A549 treated with RU486 at 1 μM for 4 hours (cell line): ENCODE measurements around the gene COL8A2. TPM values are rescaled to one million over a fixed set of nuclear protein-coding genes. Genes with fewer than 3 reads are reported as not detected.

Source experiments
- total RNA-seq: library from RNA; stranded (reverse); fragments of 200-300 nt; extraction: Qiagen RNA extraction; gene quantifications from 5 replicates; pipeline ENCODE4 v1.2.3, GENCODE V29; 2022; ENCODE audit warnings: low read depth

COL8A2 gene
- 0.06 to 0.12 TPM (median 0.08 TPM) in 5 replicates for total RNA-seq

GRCh38 chr1:36125129-36125991, at the start of gene COL8A2:
COL8A2 (minus strand) TSS chr1:36125222; CDS start chr1:36100242, 24,980 bp downstream.

GRCh38 chr1:36155408-36156328, 30.6 kb upstream of the COL8A2 start, which contains the start of gene MAP7D1:
MAP7D1 (plus strand) TSS chr1:36156160; CDS start chr1:36156418, 258 bp downstream.

GRCh38 chr1:36149237-36149972, 24.4 kb upstream of the COL8A2 start, which contains the start of gene TRAPPC3:
TRAPPC3 (minus strand) TSS chr1:36149486; CDS start chr1:36149378, 108 bp downstream.

GRCh38 chr1:36088577-36089392, 36.2 kb downstream of the COL8A2 start, which contains the start of gene ADPRS:
ADPRS (plus strand) TSS chr1:36088892; CDS start chr1:36088905, 13 bp downstream.

GRCh38 chr1:36083635-36084496, 41.2 kb downstream of the COL8A2 start, which contains the start of gene TEKT2:
TEKT2 (plus strand) TSS chr1:36084094; CDS start chr1:36084922, 828 bp downstream.

Other genes starting within 250 kb of the COL8A2 start
- 3.2 to 4.9 TPM (median 3.9 TPM) in 5 replicates for gene AGO1, start 242.0 kb downstream of the COL8A2 start, total RNA-seq
- 6.3 to 9.3 TPM (median 8.1 TPM) in 5 replicates for gene AGO3, start 194.1 kb downstream of the COL8A2 start, total RNA-seq
- not detected in 5 replicates for gene TEKT2, start 41.1 kb downstream of the COL8A2 start, total RNA-seq
- gene ADPRS, start 36.3 kb downstream of the COL8A2 start, total RNA-seq = 21.0 to 28.6 TPM (median 25.8 TPM) in 5 replicates
- 72.4 to 89.8 TPM (median 76.6 TPM) in 5 replicates for gene TRAPPC3, start 24.3 kb upstream of the COL8A2 start, total RNA-seq
- gene MAP7D1, start 30.9 kb upstream of the COL8A2 start, total RNA-seq = 109 to 154 TPM (median 121 TPM) in 5 replicates
- 54.3 to 73.4 TPM (median 57.4 TPM) in 5 replicates for gene THRAP3, start 99.2 kb upstream of the COL8A2 start, total RNA-seq
- 1.7 to 2.6 TPM (median 2.0 TPM) in 5 replicates for gene SH3D21, start 181.1 kb upstream of the COL8A2 start, total RNA-seq
- 8.4 to 21.8 TPM (median 20.0 TPM) in 5 replicates for gene EVA1B, start 198.4 kb upstream of the COL8A2 start, total RNA-seq